CD4-positive, alpha-beta T cell treated with Interleukin-15 for 1 hour (primary cell): ENCODE measurements around the gene NACA.
"Not testable (repeated sequence)": the region's sequence is repeated elsewhere in the genome, so short reads cannot be mapped to it uniquely, and the experiment has no call there.

Experiments used
- DNase-seq: peaks from one replicate; pipeline ENCODE4 v3.0.0-alpha.2; 2020

NACA gene

GRCh38 chr12:56723889-56724700 lies 1.0 kb downstream of the NACA start:
- DNase-seq, result no peak

- no peak for DNase-seq
Measured at GRCh38 chr12:56723352-56723751, 1.7 kb downstream of the NACA start.

DNA sequence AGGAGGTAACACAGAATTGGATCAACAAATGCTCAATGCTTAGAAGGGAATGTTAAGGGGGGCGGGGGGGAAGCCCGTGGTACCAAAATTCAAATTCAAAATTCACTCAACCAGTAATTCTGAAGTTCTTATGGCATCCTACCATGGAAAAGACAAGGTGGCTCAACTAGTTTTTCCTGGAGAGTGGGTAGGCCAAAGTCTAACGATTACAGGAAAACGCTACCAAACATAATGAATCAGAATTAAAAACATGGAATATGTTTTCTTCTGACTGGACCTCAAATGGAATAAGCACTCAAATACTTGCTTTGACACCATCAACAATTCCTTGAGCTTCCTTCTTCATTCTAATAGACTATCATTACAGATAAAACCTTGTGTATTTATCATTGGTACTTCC lies 2.3 kb downstream of the NACA start:
- DNase-seq, result no peak

DNA sequence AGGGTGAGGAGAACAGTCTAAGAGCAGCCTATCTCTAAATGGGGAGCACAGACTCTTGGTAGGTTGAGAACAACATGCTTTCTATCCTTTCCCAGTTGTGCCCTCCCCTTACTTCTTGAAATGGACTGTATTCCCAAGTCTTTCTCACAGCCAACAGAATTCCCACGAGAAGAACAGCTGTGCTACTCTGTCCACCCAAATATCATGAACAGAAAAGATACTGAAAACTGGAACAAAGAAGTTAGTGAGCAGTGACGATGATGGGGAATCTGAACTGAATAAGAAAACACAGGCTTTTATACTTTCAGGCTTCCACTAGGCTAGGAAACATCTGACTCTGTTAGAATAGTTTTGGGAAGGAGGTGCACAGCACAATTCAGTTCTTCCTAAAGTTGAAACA lies 3.4 kb downstream of the NACA start:
- DNase-seq, result no peak

DNA sequence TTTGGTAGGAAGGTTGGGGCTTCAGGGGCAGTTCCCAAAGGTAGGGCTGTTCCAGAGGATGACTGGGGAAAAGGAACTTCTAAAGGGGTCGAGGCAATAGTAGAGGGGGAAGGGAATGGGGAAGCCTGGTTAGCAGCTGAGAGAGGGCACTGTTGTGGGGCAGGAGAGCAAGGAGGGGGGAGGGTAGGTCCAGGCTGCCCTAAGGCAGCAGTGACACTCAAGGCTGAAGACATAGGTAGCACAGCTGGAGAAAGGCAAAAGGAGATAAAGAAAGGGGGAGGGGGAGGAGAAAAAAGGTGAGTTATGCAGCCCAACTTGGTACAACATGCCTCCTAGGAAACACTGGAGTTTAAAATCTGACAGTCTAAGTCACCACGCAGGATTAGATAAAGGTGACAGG lies 3.9 kb downstream of the NACA start:
- DNase-seq, result no peak

- DNase-seq, result no peak
Measured at GRCh38 chr12:56720731-56721151, 4.4 kb downstream of the NACA start.

DNA sequence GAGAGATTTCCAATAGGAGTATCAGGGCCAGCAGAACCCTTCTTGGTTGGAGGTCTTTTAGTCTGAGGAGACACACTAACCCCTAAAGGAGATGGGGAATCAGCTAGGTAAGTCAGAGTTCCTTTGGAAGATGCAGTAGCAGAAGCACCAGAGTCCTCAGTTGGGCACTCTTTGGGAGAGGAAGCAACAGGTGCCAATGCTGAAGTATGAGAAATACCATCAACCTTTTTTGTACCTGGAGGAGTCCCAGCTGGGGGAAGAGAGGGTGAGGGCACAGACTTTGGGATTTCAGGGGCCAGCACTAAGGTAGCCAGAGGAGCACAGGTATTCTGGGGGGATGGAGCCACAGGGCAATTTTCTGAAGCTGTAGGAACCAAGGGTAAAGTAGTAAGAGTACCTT lies 6.0 kb downstream of the NACA start:
- no peak for DNase-seq

DNA sequence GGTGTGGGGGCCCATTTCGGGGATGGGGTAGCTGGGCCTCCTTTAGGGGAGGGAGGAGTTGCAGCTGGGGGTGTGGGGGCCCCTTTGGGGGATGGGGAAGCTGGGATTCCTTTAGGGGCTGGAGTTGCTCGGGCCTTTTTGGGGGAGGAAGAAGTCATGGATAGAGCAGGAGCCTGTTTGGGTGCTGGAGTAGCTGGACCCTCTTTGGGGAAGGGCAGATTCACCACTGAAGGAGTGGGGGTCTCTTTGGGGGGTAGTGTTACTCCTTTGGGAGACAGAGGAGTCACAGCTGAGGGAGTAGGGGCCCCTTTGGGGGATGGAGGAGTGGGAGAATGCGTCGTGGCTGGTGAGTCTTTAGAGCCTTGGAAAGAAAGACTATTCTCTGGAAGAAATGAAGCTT lies 6.5 kb downstream of the NACA start:
- no peak for DNase-seq

DNA sequence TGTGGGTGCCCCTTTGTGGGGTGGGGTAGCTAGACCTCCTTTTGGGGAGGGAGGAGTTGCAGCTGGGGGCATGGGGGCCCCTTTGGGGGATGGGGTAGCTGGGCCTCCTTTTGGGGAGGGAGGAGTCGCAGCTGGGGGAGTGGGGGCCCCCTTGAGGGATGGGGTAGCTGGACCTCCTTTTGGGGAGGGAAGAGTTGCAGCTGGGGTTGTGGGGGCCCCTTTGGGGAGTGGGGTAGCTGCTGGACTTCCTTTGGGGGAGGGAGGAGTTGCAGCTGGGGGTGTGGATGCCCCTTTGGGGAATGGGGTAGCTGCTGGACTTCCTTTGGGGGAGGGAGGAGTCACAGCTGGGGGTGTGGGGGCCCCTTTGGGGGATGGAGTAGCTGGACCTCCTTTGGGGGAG lies 7.0 kb downstream of the NACA start:
- DNase-seq, result no peak

DNA sequence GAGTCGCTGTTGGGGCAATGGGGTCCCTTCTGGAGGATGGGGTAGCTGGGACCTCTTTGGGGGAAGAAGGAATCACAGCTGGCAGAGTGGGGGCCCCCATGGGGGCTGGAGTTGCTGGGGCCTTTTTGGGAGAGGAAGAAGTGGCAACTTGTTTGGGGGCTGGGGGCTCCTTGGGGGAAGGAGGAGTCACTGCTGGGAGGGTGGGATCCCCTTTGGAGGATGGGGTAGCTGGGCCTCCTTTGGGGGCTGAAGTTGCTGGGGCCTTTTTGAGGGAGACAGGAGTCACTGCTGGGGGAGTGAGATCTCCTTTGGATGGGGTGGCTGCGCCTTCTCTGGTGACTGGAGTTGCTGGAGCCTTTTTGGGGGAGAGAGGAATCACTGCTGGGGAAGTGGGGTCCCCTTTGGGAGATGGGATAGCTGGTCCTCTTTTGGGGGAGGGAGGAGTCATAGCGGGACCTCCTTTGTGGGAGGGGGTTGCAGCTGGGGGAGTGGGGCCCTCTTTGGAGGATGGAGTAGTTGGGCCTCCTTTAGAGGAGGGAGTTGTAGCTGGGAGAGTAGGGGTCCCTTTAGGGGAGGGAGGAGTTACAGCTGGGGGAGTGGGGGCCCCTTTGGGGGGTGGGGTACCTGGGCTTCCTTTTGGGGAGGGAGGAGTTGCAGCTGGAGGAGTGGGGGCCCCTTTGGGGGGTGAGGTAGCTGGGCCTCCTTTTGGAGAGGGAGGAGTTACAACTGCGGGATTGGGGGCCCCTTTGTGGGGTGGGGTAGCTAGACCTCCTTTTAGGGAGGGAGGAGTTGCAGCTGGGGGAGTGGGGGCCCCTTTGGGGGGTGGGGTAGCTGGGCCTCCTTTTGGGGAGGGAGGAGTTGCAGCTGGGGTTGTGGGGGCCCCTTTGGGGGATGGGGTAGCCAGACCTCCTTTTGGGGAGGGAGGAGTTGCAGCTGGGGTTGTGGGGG lies 7.9 kb downstream of the NACA start:
- DNase-seq, result no peak

DNA sequence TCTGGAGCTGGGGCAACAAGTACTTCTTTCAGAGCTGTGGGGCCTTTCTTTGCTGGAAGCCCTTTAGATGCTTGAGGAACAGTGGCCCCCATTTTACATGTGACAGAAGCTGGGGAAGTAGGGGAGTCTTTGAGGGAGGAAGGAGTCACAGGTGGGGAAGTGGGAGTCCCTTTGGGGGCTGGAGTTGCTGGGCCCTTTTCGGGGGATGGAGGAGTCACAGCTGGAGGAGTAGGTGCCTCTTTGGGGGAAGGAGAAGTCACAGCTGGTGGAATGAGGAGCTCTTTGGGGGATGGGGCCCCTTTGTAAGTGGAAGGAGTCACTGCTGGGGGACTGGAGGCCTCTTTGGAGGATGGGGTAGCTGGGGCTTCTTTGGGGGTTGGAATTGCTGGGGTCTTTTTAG lies 8.6 kb downstream of the NACA start:
- DNase-seq, result no peak

DNA sequence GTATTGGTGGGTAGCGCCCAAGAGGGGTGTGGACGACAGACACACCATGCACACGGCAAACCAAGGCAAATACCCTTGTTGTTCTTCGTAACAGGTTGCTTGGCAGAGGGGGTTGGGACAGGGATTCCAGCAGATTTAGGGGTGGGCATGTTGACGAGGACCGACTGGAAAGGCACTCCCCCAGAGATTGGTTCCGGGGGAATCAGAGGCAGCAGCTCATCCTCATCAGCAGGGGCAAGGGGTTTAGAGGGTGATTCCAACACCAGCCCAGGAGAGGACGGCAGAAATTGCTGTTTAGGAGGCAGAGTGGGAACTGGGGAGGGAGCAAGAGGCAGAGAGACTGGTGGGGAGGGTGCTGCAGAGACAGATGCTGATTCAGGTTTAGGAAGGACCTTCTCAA lies 9.3 kb downstream of the NACA start:
- no peak for DNase-seq

DNA sequence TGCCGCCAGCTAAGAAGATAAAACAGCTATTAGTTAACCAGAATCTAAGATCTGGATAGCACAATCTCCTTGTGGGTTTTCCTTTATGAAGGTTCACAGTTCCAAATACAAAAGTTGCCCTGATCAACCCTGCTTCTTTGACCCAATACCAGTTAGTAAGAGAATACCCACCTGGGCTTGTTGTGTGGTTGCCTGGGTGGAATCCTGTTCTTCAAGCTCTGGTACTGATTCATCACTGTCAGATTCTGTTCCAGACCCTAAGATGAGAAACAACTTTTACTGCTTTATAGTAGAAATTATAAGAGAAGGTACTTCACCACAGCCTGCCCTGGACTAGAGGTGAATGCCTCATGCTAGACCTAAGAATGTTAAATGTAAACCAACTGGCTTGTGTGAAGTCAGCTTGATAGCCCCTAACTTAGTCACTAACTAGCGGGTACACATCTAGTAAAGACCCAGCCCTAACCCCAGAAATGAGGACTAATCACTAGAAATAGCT lies 10.6 kb downstream of the NACA start:
- no peak for DNase-seq

DNA sequence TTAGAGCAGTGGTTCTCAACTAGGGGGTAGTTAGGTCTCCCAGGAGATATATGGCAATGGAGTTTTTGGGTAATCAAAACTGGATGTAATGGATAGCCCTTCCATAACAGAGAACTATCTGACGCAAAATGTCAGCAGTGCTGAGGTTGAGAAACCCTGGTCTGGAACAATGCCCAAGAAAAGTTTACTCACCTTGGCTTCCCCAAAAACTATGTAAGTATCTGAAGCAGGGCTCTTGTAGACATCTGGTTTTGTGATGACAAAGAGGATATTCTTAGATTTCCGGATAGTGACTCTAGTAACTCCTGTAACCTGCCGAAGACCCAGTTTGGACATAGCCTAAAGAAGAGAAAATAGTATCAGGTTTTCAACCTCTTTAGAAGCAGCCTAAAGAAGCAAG lies 11.8 kb downstream of the NACA start:
- no peak for DNase-seq

DNA sequence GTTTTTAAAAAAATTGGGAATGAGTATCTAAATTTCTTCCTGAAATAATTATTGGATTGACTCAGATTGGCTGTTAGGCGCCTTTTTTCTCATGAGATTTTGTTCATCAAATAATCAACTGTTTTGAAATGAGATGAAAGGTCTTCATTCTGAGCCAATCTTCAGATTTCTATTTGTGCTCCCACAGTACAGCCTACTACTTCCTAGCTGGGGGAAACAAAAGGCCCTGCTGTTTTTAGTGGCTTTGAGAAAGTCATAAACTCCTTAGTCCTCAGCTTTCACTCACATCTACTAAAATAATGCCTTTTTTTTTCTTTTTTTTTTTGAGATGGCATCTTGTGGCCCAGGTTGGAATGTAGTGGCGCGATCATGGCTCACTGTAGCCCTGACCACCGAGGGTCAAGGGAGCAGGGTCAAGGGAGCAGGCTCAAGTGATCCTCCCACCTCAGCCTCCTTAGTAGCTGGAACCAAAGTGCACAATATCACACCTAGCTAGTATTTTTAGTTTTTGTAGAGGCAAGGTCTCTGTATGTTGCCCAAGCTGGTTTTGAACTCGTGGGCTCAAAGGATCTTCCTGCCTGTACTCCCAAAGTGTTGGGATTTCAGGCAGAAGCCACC lies 15.2 kb downstream of the NACA start:
- no peak for DNase-seq

DNA sequence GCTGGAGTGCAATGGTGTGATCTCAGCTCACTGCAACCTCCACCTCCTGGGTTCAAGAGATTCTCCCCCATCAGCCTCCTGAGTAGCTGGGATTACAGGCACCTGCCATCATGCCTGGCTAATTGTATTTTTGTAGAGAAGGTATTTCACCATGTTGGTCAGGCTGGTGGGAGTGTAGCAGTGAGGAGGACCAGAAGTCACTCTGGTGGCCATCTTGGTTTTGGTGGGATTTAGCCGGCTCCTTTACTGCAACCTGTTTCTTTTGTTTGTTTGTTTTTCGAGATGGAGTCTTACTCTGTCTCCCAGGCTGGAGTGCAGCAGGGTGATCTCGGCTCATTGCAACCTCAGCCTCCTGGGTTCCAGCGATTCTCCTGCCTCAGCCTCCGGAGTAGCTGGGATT lies 20.6 kb downstream of the NACA start:
- not testable (repeated sequence) for DNase-seq

- DNase-seq, result no peak
Measured at GRCh38 chr12:56699020-56699661, 26.0 kb downstream of the NACA start.

- no peak for DNase-seq
Measured at GRCh38 chr12:56695327-56696101, 29.6 kb downstream of the NACA start.

- DNase-seq, result no peak
Measured at GRCh38 chr12:56694161-56694560, 30.9 kb downstream of the NACA start.

- DNase-seq, result no peak
Measured at GRCh38 chr12:56688846-56689109, 36.3 kb downstream of the NACA start.

DNA sequence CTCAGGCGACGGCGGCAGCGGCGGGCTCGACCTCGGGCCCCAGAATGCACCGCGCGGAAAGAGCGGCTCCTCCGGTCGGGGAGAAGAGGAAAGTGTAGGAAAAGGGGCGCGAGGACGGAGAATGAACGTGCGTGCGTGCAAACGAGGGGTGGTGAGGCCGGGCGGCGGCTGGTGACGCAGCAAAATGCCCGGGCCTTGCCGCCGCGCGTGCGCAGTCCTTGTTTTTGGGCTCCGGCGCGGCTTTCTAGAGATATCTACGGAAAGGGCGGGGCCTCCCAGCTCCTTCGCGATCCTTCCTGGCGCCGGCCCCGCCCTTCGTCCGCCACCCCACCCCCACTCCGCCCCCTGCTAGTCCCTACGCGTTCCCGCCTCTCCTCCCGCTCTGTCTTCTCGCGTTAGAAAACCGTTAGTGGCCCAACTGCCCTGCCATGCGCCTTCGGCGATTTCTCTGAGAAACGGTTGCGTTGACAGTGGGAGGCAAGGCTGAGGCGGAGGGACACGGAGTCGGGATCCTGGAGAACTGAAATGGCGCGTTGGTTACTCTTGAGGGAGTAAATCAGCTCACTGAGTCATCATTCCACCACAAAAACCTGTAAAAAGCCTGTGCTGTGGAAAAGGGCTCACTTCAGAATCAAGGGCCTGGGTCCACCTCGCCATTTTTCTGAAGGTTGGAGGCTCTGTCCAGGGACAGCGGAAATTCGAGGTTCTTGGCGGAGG lies 36.8 kb downstream of the NACA start, which contains the start of gene PTGES3:
TSS of gene PTGES3 (minus strand) at position 156 of the 717 bp plus-strand sequence. CDS start 285 bp downstream, outside the sequence.
- peak; percentile 99 for DNase-seq
